HFF-Myc (cell line): ENCODE data around the gene MRC2.

Experiments
- DNase-seq: peaks from one replicate; pipeline ENCODE4 v3.0.0-alpha.2; 2011; ENCODE audit warnings: low read depth; ENCODE audit errors: extremely low read depth
- H3K4me3 ChIP-seq: replicated peaks from 2 replicates; pipeline ENCODE4 v1.5.1; 2011; ENCODE audit warnings: low read depth, mild to moderate bottlenecking, control low read depth, low read length
- TF ChIP-seq, protein P1 (sequence below): IDR thresholded peaks from 2 replicates; pipeline ENCODE4 v1.5.1; 2012; ENCODE audit warnings: mild to moderate bottlenecking, low read depth, low read length, control low read depth; ENCODE audit errors: missing control alignments

MRC2 gene

GRCh38 chr17:62705156-62705777 is 77.8 kb downstream of the MRC2 start:
- DNase-seq = no peak
- peak overlapping the region; percentile 50 for H3K4me3 ChIP-seq
- TF ChIP-seq, protein P1, sequence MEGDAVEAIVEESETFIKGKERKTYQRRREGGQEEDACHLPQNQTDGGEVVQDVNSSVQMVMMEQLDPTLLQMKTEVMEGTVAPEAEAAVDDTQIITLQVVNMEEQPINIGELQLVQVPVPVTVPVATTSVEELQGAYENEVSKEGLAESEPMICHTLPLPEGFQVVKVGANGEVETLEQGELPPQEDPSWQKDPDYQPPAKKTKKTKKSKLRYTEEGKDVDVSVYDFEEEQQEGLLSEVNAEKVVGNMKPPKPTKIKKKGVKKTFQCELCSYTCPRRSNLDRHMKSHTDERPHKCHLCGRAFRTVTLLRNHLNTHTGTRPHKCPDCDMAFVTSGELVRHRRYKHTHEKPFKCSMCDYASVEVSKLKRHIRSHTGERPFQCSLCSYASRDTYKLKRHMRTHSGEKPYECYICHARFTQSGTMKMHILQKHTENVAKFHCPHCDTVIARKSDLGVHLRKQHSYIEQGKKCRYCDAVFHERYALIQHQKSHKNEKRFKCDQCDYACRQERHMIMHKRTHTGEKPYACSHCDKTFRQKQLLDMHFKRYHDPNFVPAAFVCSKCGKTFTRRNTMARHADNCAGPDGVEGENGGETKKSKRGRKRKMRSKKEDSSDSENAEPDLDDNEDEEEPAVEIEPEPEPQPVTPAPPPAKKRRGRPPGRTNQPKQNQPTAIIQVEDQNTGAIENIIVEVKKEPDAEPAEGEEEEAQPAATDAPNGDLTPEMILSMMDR = no peak

DNA sequence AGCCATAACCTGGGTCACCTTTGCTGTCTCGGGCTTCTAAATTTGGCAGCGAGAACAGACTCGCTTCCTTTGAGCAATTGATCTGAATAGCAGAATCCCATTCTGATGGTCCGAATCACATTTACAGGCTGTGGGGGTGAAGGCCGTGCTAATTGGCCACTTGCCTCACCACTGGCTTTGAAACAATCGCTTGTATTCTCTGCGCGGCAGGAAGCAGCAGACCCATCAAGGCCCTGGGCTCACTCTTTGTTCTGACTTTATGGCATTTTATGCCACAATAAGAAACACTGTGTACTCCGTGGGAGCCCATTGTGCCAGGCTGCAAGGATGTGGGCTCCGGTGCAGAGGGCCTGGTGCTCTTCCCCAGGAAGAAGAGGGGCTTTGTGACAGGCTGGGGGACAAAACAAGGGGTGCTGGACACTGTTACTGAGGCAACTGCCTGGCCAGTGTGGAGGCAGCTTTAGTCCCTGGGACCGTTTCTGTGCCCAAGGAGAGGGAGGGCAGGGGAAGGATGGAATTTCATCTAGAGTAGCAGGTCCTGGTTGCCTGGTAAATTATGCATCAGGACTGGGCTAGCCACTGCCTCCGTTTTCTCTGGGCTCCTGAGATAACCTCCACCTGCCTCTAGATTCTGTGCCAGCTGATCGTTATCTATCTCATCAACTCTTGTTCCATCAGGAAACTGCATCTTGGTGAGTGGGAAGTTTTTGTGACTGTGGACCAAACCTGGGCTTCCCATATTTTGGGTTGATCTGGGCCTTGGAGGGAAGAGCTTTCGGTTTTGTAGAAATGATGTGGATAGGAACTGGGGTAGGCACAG is 78.5 kb downstream of the MRC2 start:
- no peak for DNase-seq
- H3K4me3 ChIP-seq = peak overlapping the region; percentile 50

DNA sequence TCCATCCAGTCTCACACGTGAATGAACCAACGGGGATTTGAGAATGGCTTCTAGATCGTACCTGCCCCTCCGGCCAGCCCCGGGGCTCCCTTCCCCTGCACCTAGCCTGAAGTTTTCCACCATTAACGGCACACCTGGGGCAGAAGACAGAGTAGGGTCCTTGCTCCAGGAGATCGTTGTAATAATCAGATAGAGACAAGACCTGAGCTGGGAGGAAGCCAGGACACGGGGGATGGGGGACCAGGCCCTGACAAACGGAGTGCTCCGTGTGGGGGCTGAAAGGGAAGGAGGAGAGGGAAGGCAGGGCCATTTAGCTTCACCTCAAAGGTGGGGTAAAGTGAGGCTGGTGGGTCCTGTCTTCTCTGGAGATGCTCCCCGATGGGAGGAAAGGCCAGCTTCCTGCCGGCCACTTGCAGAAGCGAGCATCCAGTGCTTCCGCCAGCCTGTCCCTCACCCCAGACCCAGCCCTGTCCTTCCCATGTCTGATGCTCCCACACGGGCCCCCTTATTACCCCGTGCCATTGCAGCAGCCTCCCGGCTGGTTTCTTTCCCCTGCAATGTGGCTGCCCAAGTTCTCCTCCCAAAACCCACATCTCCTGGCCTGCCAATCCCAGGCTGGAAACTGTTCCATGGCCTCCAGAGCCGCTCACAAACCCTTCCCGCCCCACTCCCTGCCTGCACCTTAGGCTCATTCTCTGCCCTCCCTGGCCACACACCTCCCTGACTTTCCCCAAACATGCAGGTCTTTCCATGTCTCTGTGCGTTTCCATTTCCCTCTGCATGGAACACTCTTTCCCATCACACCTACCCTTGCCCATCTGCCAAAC is 79.3 kb downstream of the MRC2 start:
- H3K4me3 ChIP-seq = no peak overlapping the region
- TF ChIP-seq, protein P1 = no peak
- DNase-seq = no peak

More for the DNA sequence above, 78.5 kb downstream of the MRC2 start:
- TF ChIP-seq, protein P1 = no peak

DNA sequence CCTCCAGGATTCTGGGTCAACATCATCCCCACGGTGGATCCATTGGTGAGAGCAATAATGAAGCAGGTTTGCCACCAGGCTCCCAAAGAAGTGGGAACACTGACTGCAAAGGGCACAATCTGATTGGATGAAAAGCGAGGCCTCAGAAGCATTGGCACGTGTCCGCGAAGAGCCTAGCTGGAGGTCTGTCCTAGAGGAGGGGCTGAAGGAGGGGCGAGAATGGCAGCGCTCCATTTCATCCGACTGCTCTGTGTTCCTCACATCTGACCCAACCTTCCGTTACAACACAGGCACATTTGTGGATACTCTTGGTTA is 79.9 kb downstream of the MRC2 start:
- no peak for DNase-seq
- TF ChIP-seq, protein P1 = no peak
- no peak overlapping the region for H3K4me3 ChIP-seq

- no peak for DNase-seq
- H3K4me3 ChIP-seq = no peak overlapping the region
- TF ChIP-seq, protein P1 = no peak
These were observed 81.1 kb downstream of the MRC2 start for GRCh38 chr17:62708587-62708986.

DNA sequence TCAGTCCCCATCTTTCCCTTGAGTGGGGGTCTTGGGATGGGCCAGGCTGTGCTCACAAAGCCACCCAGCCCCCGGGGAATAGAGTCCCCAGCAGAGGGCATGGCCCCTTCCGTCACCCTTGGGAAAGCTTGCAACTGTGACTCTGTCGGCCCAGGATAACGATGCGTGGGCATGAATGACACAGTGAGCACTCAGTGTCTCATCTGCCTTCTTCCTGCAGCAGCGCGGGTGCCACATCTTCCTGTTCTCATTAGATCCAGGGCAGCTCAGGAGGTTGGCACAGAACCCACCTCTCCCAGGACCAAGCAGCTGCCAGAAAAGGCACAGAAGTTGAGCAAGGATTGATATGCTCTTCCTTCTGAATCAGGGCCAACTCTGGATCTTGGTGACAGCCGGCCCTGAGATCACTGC is 84.7 kb downstream of the MRC2 start:
- no peak for DNase-seq
- TF ChIP-seq, protein P1 = no peak
- no peak overlapping the region for H3K4me3 ChIP-seq
